Gastroesophageal sphincter (tissue), 4 donors: ENCODE results near the gene TENT4A. TPM values are rescaled to one million over a fixed set of nuclear protein-coding genes. Genes with fewer than 3 reads are reported as not detected.
A peak's percentile ranks its signal among the peaks of the same experiment; 100 is the strongest.

ENCODE experiments used
- ATAC-seq: fragments of 150-250 bp; one replicate; pipeline ENCODE4 v1.9.1; 2016; ENCODE audit warnings: mild to moderate bottlenecking, moderate library complexity
- H3K27ac ChIP-seq, 4 donors: fragments of 200-600 bp; sonication (generic) in 3 of 4; 1 replicate in 3 of 4; 2 replicates in 1 of 4; pipeline ENCODE4 v1.5.1; 2016 to 2019
- H3K27me3 ChIP-seq: fragments of 200-600 bp; sonication (generic); one replicate; pipeline ENCODE4 v1.5.1; 2019
- H3K36me3 ChIP-seq, 2 donors: fragments of 200-600 bp; sonication (generic); one replicate each; pipeline ENCODE4 v1.5.1; 2019; ENCODE audit warnings: control low read depth in 1 of 2
- H3K4me1 ChIP-seq, 3 donors: fragments of 200-600 bp; sonication (generic); 1 replicate in 2 of 3; 2 replicates in 1 of 3; pipeline ENCODE4 v1.5.1; 2016 to 2019; ENCODE audit warnings: control low read depth in 2 of 3
- H3K4me3 ChIP-seq, 2 donors: fragments of 200-600 bp; sonication (generic); one replicate each; pipeline ENCODE4 v1.5.1; 2019; ENCODE audit warnings: mild to moderate bottlenecking in 1 of 2, moderate library complexity in 1 of 2
- H3K9me3 ChIP-seq, 3 donors: fragments of 200-600 bp; sonication (generic); one replicate each; pipeline ENCODE4 v1.5.1; 2017 to 2019; ENCODE audit warnings: control low read depth in 2 of 3
- CTCF ChIP-seq, 4 experiments: fragments of 200-600 bp in 2 of 4; fragments of 450-650 bp in 2 of 4; sonication (generic) in 1 of 4; IDR thresholded peaks; one replicate each; pipeline ENCODE4 v1.5.1; 2017 to 2019; ENCODE audit warnings: antibody characterized with exemption in 4 of 4, mild to moderate bottlenecking in 2 of 4, moderate library complexity in 2 of 4
- EP300 ChIP-seq: sonication (generic); formaldehyde crosslinking; IDR thresholded peaks from one replicate; pipeline ENCODE4 v1.6.1; 2017; ENCODE audit warnings: antibody characterized with exemption, mild to moderate bottlenecking
- POLR2A ChIP-seq, 2 donors: fragments of 450-650 bp; IDR thresholded peaks; one replicate each; pipeline ENCODE4 v1.6.1; 2017; ENCODE audit warnings: antibody characterized with exemption in 2 of 2, mild to moderate bottlenecking in 2 of 2, moderate library complexity in 1 of 2
- POLR2AphosphoS5 ChIP-seq: sonication (generic); formaldehyde crosslinking; IDR thresholded peaks from one replicate; pipeline ENCODE4 v1.6.1; 2017; ENCODE audit warnings: antibody characterized with exemption
- WGBS, 2 donors: methylation state at CpG; one replicate each; pipeline ENCODE4 v1.1.5; 2018; ENCODE audit warnings: low coverage in 1 of 2; 5-methylcytosine and 5-hydroxymethylcytosine counted together
- total RNA-seq, 4 donors: library from RNA; depleted of rRNA; stranded (reverse); fragments of >200 nt; gene quantifications; one replicate each; pipeline ENCODE4 v1.1.0, GENCODE V29; 2016

TENT4A gene
- total RNA-seq, 4 donors from 2014 or later, result 15.8 to 21.3 (median 17.3) TPM

DNA sequence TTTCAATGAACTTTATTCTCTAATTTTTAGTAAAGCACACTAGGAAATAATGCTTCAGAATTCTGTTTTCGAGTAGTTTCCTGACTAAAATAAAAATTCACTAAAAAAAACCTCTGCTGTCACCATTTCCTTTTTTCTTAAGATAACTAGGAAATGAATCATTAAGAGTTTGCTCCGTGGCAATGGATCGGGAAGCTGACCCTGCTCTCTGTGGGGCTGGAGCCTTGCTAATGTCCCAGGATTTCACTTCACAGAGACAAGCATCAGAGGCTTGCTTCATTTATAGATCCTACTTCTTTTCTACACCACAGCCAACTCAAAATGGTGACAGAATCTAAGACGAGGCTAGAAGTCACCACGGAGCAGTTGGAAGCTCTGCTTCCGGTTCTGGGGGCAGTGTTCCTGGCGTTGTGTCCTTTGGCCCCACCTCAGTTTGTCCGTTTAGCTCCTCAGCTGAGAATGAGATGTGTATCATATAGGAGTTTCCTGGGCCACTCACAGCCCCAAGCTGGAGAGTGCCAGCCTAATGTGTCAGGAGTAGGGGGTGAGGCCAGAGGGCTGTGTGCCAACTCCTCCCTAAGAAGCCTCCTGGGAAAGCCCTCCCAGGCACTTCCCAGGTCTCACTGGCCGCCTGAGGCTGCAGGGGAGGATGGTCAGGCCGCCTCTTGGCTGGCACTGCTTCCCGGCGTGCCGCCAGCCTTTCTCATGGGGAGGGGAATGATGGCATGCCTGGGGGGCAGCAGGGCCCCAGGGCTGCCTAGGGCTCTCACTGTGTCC, 19.6 kb downstream of the TENT4A start:
- H3K27me3 ChIP-seq, result no peaks in the 10 kb centered on the region
- H3K9me3 ChIP-seq, result no peaks in the 10 kb centered on the region
- H3K4me1 ChIP-seq, result peaks cover 7 to 84% (median 39%) of the 10 kb centered on the region in 3 donors
- peak overlapping the region in 3 of 4 donors; percentile 56 to 62 (median 61) for H3K27ac ChIP-seq
- no peak overlapping the region for H3K4me3 ChIP-seq
- ATAC-seq, result peak; percentile 32
- 22 to 36% methylated on average over 3 to 4 of the region's 13 CpGs for WGBS, 2 donors
- peaks cover 0 to 6% of the 10 kb centered on the region in 2 donors for H3K36me3 ChIP-seq
- TF ChIP-seq POLR2AphosphoS5, result peak; percentile 4
- no peak for TF ChIP-seq CTCF (IDR thresholded peaks at IDR 0.05)
- TF ChIP-seq EP300, result no peak
- TF ChIP-seq POLR2A (IDR thresholded peaks at IDR 0.05), result no peak

- no peak overlapping the region for H3K4me3 ChIP-seq
Measured at GRCh38 chr5:6733411-6734242, 20.4 kb downstream of the TENT4A start.

DNA sequence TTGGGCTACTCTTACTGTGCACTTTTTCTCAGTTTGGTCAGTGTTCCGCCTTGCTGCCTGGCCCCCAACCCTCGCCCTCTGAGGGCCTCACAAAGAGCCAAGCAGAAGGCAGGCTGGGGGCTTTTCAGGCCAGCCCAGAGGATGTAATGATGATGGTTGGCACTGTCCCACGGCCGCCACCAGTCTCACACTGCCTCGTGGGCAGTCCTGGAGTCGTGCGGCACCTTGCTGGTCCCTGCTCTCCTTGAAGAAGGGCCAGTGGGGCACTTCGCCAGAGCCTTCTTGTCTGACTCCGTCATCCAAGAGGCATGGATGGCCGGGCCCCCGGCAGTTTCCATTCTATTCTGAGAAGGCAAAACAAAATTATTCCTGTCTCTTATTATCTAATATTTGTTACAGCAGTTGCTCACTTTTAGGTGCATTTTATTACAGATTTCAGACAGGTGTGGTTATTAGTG, 21.0 kb downstream of the TENT4A start:
- Histone ChIP-seq H3K4me3 (no peak overlapping the region), H3K27me3 (no peaks in the 10 kb centered on the region), H3K4me1 (peaks cover 7 to 70% (median 34%) of the 10 kb centered on the region in 3 donors), H3K36me3 (peaks cover 0 to 21% of the 10 kb centered on the region in 2 donors), H3K9me3 (no peaks in the 10 kb centered on the region), H3K27ac (peak overlapping the region in 2 of 4 donors; percentile 5 to 10)
- no peak for ATAC-seq
- no CpG with 5 or more reads among the region's 11 CpGs for WGBS, 2 donors
- TF ChIP-seq EP300 (no peak), POLR2A (IDR thresholded peaks at IDR 0.05) (no peak), CTCF (IDR thresholded peaks at IDR 0.05) (no peak), POLR2AphosphoS5 (no peak)

More at GRCh38 chr5:6733411-6734242, 20.4 kb downstream of the TENT4A start:
- Histone ChIP-seq H3K4me1 (peaks cover 7 to 76% (median 36%) of the 10 kb centered on the region in 3 donors), H3K36me3 (peaks cover 0 to 14% of the 10 kb centered on the region in 2 donors), H3K27me3 (no peaks in the 10 kb centered on the region), H3K9me3 (no peaks in the 10 kb centered on the region), H3K27ac (peak overlapping the region in 3 of 4 donors; percentile 56 to 62 (median 61))
- WGBS, 2 donors, result 40 to 61% methylated on average over 8 to 21 of the region's 21 CpGs
- ATAC-seq, result no peak
- no peak for TF ChIP-seq POLR2AphosphoS5
- no peak for TF ChIP-seq EP300
- TF ChIP-seq CTCF (IDR thresholded peaks at IDR 0.05), result no peak
- no peak for TF ChIP-seq POLR2A (IDR thresholded peaks at IDR 0.05)

- TF ChIP-seq POLR2AphosphoS5 (no peak), POLR2A (IDR thresholded peaks at IDR 0.05) (no peak), EP300 (no peak), CTCF (IDR thresholded peaks at IDR 0.05) (no peak)
- 75 to 85% methylated on average over 3 to 5 of the region's 5 CpGs for WGBS, 2 donors
- Histone ChIP-seq H3K4me3 (no peak overlapping the region), H3K4me1 (peaks cover 7 to 65% (median 29%) of the 10 kb centered on the region in 3 donors), H3K27me3 (no peaks in the 10 kb centered on the region), H3K36me3 (peaks cover 0 to 26% of the 10 kb centered on the region in 2 donors), H3K9me3 (no peaks in the 10 kb centered on the region), H3K27ac (no peak overlapping the region)
- ATAC-seq, result no peak
Measured at GRCh38 chr5:6734781-6735180, 21.5 kb downstream of the TENT4A start.
